HG03135 (cell line): Measurements from ENCODE around the gene TAF1A.

Experiments used
- ATAC-seq: cut with Tn5 transposase; IDR thresholded peaks from one replicate; pipeline ENCODE4 v1.9.1; 2021; ENCODE audit warnings: mild to moderate bottlenecking, moderate library complexity; ENCODE audit not compliant: unreplicated experiment

The TAF1A gene

GRCh38 chr1:222600281-222600680, 10.5 kb upstream of the TAF1A start:
- no peak for ATAC-seq

DNA sequence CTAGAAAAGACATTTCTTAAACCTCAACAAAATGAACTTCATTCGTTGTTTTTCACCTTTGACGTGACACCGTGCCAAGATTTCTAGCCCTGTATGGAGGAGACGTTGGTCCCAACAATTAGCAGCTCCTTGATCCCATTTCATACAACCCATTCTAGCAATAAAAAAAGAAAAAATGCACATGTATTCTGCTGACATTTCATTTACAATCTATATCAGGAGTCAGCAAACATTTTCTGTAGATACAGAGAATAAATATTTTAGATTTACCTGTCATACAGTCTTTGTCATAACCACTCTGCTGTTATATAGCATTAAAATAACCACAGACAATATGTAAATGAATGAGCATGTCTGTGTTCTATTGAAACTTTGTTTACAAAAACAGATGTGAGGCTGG, 7.0 kb upstream of the TAF1A start:
- ATAC-seq, result no peak

- ATAC-seq, result no peak
Measured at GRCh38 chr1:222594789-222595188, 5.1 kb upstream of the TAF1A start.

- no peak for ATAC-seq
Measured at GRCh38 chr1:222592171-222592570, 2.4 kb upstream of the TAF1A start.

DNA sequence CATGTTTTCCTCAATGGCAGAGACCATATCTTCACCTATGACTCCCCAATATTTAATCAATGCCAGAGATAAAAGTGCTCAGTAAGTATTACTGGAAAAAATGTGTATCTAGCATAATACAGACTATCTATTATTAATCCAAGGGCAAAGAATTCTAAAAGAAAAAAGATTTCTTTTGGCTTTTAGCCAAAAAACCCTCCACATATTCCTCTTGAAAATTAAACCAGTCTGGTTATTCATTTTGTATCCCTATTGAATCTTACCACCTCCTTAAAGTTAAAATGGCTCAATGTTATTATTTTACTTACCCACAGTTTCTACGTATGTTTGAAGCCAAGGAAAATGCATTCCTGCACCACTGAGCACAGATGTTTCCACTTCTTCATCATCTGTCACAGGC, 1.6 kb downstream of the TAF1A start:
- ATAC-seq, result no peak

DNA sequence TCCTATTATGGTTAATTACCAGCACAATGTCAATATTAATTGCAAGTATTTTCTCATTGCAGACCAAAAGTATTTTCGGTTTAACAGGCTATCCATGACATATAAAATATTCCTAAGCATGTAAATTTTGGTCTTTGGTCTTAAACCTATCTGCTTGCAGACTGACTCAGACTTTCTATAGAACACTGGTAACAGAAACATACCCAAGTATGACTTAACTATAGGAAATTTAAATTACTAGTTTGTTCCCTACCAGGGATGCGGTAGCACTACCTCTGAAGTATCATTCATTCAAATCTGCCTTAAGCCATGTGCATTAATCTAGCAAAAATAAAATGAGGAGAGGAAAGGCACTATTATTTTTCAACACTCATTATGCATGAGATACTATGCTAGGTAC, 2.9 kb downstream of the TAF1A start:
- ATAC-seq, result no peak

DNA sequence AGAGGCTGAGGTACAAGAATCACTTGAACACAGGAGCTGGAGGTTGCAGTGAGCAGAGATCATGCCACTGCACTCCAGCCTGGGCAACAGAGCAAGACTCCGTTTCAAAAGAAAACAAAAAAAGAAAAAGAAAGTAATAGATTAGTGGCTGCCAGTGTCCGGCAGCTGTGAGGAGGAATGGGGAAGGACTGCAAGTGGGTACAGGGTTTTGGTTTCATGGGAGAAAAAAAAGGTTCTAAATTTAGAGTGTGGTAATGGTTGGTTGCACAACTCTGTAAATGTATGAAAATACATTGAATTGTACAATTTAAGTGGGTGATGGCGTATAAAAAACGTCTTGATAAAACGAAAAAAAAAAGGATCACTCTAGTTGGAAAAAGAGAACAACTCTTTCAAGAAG, 6.7 kb downstream of the TAF1A start:
- ATAC-seq, result peak; percentile 77

DNA sequence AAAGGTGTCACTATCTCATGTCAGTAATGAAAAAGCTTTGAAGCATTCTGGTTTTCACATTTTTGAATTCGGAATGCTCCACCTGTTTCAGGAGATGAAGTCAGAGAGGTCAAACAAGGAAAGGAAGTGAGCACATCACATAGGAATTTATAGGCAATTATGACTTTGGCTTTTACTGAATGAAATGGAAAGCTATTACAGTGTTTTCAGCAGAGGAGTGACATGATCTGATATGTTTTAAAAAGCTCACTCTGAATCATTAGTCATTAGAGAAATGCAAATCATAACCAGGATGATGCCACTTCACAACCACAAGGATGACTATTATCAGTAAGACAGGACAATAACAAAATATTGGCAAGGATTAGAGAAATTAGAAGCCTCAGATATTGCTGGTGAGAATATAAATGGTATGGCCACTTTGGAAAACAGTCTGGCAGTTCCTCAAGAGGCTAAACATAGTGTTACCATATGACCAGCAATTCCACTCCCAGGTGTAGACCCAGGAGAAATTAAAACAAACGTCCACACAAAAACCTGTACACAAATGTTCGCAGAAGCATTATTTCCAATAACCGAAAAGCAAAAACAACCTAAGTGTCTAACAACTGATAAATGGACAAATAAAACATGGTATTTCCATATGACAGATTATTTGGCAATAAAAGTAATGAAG, 7.5 kb downstream of the TAF1A start:
- ATAC-seq, result no peak

- ATAC-seq, result no peak
Measured at GRCh38 chr1:222579316-222579715, 10.4 kb downstream of the TAF1A start.

DNA sequence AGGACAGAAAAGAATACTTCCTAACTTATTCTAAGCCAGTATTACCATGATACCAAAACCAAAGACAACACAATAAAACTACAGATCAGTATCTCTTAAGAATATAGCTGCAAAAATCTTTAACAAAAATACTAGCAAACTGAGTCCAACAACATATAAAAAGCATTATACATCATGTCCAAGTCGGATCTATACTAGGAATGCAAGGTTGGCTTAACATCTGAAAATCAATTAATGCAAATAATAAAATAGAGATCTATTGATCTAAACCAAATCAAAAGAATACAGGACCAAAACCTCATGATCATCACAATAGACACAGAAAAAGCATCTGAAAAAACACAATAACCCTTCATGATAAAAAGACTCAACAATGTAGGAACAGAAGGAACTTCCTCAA, 18.9 kb downstream of the TAF1A start:
- no peak for ATAC-seq

DNA sequence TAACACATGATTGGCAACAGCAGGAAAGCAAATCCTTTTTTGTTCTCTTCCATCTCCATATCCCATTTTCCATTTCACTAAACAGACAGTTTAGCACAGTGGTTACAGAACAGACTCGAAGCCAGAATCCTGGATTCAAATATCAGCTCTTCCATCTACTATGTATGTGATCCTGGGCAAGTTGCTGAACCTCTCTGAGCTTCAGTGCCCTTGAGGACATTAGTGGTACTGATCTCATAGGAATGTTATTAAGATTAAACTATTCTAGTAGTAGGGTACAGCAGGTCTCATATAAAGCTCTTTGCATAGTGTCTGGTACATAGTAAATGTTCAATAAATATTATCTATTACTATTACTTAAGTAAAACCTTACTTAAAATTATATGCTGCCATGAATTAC, 28.1 kb downstream of the TAF1A start:
- no peak for ATAC-seq

GRCh38 chr1:222557574-222557973, 32.2 kb downstream of the TAF1A start:
- no peak for ATAC-seq

GRCh38 chr1:222557148-222557547, 32.6 kb downstream of the TAF1A start:
- ATAC-seq, result no peak

- ATAC-seq, result no peak
Measured at GRCh38 chr1:222555992-222556615, 33.6 kb downstream of the TAF1A start.

DNA sequence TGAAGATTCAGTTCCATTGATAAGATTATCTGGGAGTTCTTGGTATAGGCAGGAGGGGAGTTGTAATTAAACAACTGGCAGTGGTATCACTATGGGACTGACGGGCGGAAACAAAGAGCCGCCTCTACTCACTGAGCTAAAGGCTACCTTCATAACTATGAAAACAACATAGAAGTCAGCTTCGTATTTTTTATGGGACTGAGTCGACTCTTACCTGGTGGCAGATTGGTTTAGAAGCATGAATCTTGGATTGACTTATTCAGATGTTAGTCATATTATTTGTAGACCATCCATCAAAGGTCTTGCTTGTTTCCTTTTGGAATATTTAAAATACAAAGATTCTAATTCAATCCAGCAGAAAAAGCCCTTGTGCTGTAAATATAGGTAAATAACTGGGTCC, 35.6 kb downstream of the TAF1A start:
- no peak for ATAC-seq

DNA sequence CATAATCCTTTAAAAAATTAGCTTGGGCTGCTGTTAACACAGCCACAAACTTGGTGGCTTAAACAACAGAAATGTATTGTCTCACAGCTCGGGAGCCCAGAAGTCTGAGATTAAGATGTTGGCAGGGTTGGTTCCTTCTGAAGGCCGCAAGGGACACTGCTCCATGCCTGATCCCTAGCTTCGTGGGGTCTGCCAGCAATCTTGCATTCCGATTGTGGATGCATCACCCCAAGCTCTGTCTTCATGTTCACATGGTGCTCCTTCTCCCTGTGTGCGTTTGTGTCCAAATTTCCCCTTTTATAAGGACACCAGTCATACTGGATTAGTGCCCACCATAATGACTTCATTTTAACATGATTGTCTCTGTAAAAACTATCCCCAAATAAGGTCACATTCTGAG, 36.9 kb downstream of the TAF1A start:
- ATAC-seq, result no peak

DNA sequence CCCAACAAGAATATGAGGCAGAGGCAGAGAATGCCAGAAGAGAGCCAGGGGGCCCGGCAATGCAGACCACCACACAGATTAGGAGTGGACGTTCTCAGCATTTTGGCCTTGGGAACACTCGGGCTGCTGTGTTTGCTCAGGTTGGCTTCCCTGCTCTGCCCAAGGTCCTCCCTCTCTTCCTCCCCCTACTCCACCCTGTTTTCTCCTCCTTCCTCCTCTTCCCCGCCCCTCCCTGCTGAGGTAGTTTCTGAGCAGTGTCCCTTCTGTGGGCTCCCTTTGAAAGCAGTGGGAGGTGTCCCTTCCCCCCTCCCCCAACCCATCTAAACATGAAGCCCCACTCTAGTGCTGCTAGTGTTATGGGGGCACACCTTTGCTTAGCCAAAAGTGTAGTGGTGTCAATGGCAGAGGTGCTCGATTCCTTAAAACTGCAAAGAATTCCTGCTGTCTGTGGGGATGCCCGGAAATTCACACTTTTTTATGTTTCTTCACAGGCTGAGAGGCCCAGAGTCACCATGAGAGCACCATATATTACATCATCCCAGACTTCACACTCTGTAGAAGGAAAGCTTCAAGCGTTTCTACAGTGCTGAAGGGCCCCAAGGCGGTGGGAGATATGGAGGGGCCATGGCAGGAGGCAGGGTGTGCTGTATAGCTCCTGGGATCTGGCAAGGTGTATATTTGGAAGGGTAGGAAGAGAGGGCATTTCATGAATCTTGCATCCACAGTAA, 41.6 kb downstream of the TAF1A start, which contains the start of gene HHIPL2:
HHIPL2 (minus strand) TSS at position 161 of the 728 bp plus-strand sequence; CDS start at position 101, 60 bp downstream.
- ATAC-seq, result no peak

- ATAC-seq, result no peak
Measured at GRCh38 chr1:222547260-222547614, 42.5 kb downstream of the TAF1A start.

DNA sequence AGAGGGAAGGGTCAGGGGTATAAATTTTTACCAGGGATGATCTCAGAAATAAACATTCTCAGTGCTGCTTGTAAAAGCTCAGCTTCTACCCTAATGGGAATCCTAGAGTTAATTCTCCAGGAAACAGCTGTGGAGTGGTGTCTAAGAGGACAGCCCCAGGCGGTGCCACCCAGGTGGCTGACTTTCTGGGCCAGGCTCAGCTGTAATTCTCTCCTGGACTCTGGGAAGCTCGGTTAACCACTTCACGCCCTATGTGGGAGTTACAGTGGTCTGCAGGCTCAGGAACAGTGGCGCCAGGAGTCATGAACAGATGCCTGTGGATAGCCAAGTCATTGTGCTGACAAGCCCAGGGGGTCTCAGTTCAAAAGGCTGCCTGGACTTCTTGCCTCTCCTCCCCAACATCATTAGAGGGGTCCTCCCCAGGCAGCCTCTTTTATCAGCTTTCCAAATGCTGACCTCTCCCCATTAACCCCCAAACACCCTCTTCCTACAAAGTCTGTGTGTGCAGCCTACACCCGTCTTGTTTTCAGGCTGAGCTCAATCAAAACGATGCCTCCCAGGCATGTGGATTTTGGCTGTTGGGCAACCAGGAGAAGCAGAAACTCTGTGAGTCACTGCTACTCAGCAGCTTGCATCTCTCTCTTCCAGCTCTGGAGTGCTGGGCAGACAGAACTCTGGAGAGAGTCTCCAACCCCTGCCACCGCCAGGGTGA, 43.0 kb downstream of the TAF1A start:
- no peak for ATAC-seq

- ATAC-seq, result no peak
Measured at GRCh38 chr1:222546091-222546490, 43.6 kb downstream of the TAF1A start.

GRCh38 chr1:222543817-222544216, 45.9 kb downstream of the TAF1A start:
- ATAC-seq, result no peak

DNA sequence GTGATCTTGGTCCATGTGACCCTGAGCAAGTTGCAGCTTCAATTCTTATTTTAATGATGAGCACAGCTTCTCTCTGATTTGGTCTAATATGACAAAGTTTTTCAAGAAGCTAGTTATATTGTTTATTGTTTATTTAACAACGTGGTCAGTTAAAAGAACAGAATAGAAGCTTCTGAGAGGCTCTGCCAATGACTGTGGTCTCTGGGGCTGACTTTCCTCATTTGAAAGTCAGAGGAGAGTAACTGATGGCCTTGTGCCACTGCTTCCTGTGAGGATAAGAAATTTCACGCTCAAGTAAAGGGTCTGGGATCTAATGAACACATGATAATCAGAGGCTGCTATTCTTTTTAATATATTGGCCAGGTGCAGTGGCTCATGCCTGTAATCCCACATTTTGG, 49.1 kb downstream of the TAF1A start:
- no peak for ATAC-seq
